GM12878 (cell line): ENCODE results near the gene CFAP57. TPM values are rescaled to one million over a fixed set of nuclear protein-coding genes. Genes with fewer than 3 reads are reported as not detected.

ENCODE experiments used
- ATAC-seq: fragments of 200-7000 bp; cut with Tn5 transposase; 3 replicates; pipeline ENCODE4 v1.9.1; 2020; ENCODE audit warnings: mild to moderate bottlenecking, moderate library complexity
- BruUV-seq: library from RNA; stranded (reverse); fragments of 400-500 nt; replicated peaks from 2 replicates; lab custom pipeline; 2021; lab: Mats Ljungman, UMichigan
- CTCF ChIA-PET: fragments of 300-600 bp; sonication (Branson Sonifier 250); formaldehyde crosslinking; extraction: SDS; loops from one replicate; lab custom pipeline; 2021; ENCODE audit warnings: inconsistent platforms; lab: Yijun Ruan, JAX
- POLR2A ChIA-PET: fragments of 350-600 bp; formaldehyde crosslinking; extraction: SDS; loops from one replicate; lab custom pipeline; 2021; ENCODE audit warnings: inconsistent platforms; lab: Charles Lee
- RAD21 ChIA-PET: fragments of 300-600 bp; sonication (Branson Sonifier 250); formaldehyde crosslinking; loops from one replicate; lab custom pipeline; 2023; ENCODE audit warnings: antibody characterized with exemption; ENCODE audit not compliant: unreplicated experiment; lab: Charles Lee
- SMC1A ChIA-PET: fragments of 300-600 bp; sonication (Branson Sonifier 250); formaldehyde crosslinking; loops from one replicate; lab custom pipeline; 2023; ENCODE audit not compliant: unreplicated experiment, uncharacterized antibody; lab: Charles Lee
- DNase-seq: peaks from one replicate; pipeline ENCODE4 v3.0.0-alpha.2; 2011; ENCODE audit warnings: low read depth, low spot score
- FAIRE-seq: peaks from 3 replicates; lab custom pipeline; 2011; peaks lifted over from hg19 to GRCh38; lab: Jason Lieb, UNC
- H2AFZ ChIP-seq: 2 replicates; pipeline ENCODE4 v1.6.0; 2011; ENCODE audit warnings: low read depth, low read length, control low read depth; ENCODE audit not compliant: control insufficient read depth
- H3K27ac ChIP-seq: 2 replicates; pipeline ENCODE4 v1.5.1; 2011; ENCODE audit warnings: control low read depth; ENCODE audit not compliant: control insufficient read depth, insufficient read depth
- H3K27me3 ChIP-seq, 2 experiments: replicated peaks in 1 of 2; 2 replicates each; pipeline versions ENCODE4 v1.6.0 to v1.6.1; 2011; ENCODE audit warnings: low read length in 1 of 2; ENCODE audit not compliant: control insufficient read depth in 2 of 2, insufficient read depth in 2 of 2
- H3K36me3 ChIP-seq, 2 experiments: 2 replicates each; pipeline ENCODE4 v1.5.1; 2011; ENCODE audit warnings: low read length in 1 of 2; ENCODE audit not compliant: control insufficient read depth in 2 of 2, insufficient read depth in 2 of 2
- H3K4me1 ChIP-seq: 2 replicates; pipeline ENCODE4 v1.6.1; 2011; ENCODE audit warnings: mild to moderate bottlenecking, low read length, moderate library complexity, mixed read lengths; ENCODE audit not compliant: control insufficient read depth, insufficient read depth
- H3K4me2 ChIP-seq: 2 replicates; pipeline ENCODE4 v1.6.0; 2011; ENCODE audit warnings: control low read depth; ENCODE audit not compliant: control insufficient read depth, insufficient read depth
- H3K4me3 ChIP-seq: fragments of 200-600 bp; sonication (generic); 2 replicates; pipeline ENCODE4 v1.5.1; 2016
- H3K79me2 ChIP-seq: 2 replicates; pipeline ENCODE4 v1.6.0; 2011; ENCODE audit warnings: low read length; ENCODE audit not compliant: control insufficient read depth, insufficient read depth
- H3K9ac ChIP-seq: 2 replicates; pipeline ENCODE4 v1.8.0; 2011; ENCODE audit warnings: low read length, control low read depth, mixed read lengths; ENCODE audit not compliant: control insufficient read depth, insufficient read depth
- H3K9me3 ChIP-seq: replicated peaks from 3 replicates; pipeline ENCODE4 v1.5.1; 2011; ENCODE audit warnings: mild to moderate bottlenecking, low read length; ENCODE audit not compliant: control insufficient read depth, insufficient read depth
- H4K20me1 ChIP-seq: 2 replicates; pipeline ENCODE4 v1.6.0; 2011; ENCODE audit not compliant: control insufficient read depth, insufficient read depth
- ATF3 ChIP-seq: IDR thresholded peaks from 2 replicates; pipeline ENCODE4 v1.6.1; 2011; ENCODE audit warnings: low read depth, mild to moderate bottlenecking, low read length, moderate library complexity, borderline replicate concordance; ENCODE audit errors: extremely low read depth
- CBFB ChIP-seq: IDR thresholded peaks from 2 replicates; pipeline ENCODE4 v1.6.1; 2016; ENCODE audit warnings: antibody characterized with exemption, low read depth
- CBX5 ChIP-seq: sonication (generic); IDR thresholded peaks from 2 replicates; pipeline ENCODE4 v1.6.1; 2016; ENCODE audit warnings: low read depth, moderate library complexity, mild to moderate bottlenecking, inconsistent platforms
- EGR1 ChIP-seq, 2 experiments: IDR thresholded peaks; 1 replicate in 1 of 2; 2 replicates in 1 of 2; pipeline ENCODE4 v1.6.1; 2011 to 2012; ENCODE audit warnings: low read depth in 2 of 2, low read length in 2 of 2, borderline replicate concordance in 1 of 2, mild to moderate bottlenecking in 1 of 2, moderate library complexity in 1 of 2
- FOS ChIP-seq: IDR thresholded peaks from 3 replicates; pipeline ENCODE4 v1.6.1; 2011; ENCODE audit warnings: borderline replicate concordance; ENCODE audit not compliant: insufficient read length; ENCODE audit errors: extremely low read depth
- HDAC2 ChIP-seq: fragments of 200-600 bp; sonication (generic); IDR thresholded peaks from 2 replicates; pipeline ENCODE4 v1.6.1; 2017
- IKZF1 ChIP-seq: fragments of 450-650 bp; conservative IDR thresholded peaks from 2 replicates; pipeline ENCODE4 v1.6.1; 2017; ENCODE audit warnings: antibody characterized with exemption, mild to moderate bottlenecking
- JUND ChIP-seq: IDR thresholded peaks from 2 replicates; pipeline ENCODE4 v1.6.1; 2012; ENCODE audit warnings: low read depth, mild to moderate bottlenecking, low read length, improper control_type of control experiment, moderate library complexity
- MYB ChIP-seq: fragments of 150-350 bp; IDR thresholded peaks from 2 replicates; pipeline ENCODE4 v1.6.1; 2014; ENCODE audit warnings: mild to moderate bottlenecking, low read depth, low read length, borderline replicate concordance
- NKRF ChIP-seq: fragments of 450-650 bp; conservative IDR thresholded peaks from 2 replicates; pipeline ENCODE4 v1.6.1; 2017; ENCODE audit warnings: mild to moderate bottlenecking, moderate library complexity
- NR2C2 ChIP-seq: IDR thresholded peaks from 2 replicates; pipeline ENCODE4 v1.6.1; 2011; ENCODE audit warnings: borderline replicate concordance, low read depth; ENCODE audit not compliant: control insufficient read depth, insufficient read length
- RUNX3 ChIP-seq: IDR thresholded peaks from 2 replicates; pipeline ENCODE4 v1.6.1; 2012; ENCODE audit warnings: low read length, inconsistent platforms
- SMAD5 ChIP-seq: IDR thresholded peaks from 2 replicates; pipeline ENCODE4 v1.6.1; 2016; ENCODE audit warnings: antibody characterized with exemption, low read depth
- ZBED1 ChIP-seq: IDR thresholded peaks from 2 replicates; pipeline ENCODE4 v1.6.1; 2016; ENCODE audit warnings: borderline replicate concordance
- ZNF592 ChIP-seq: fragments of 450-650 bp; IDR thresholded peaks from 2 replicates; pipeline ENCODE4 v1.6.1; 2017; ENCODE audit warnings: mild to moderate bottlenecking, moderate library complexity
- ZNF622 ChIP-seq: fragments of 450-650 bp; IDR thresholded peaks from 2 replicates; pipeline ENCODE4 v1.6.1; 2017; ENCODE audit warnings: mild to moderate bottlenecking, inconsistent platforms
- WGBS: methylation state at CpG from one replicate; pipeline ENCODE4 v1.1.6; 2016; ENCODE audit warnings: low lambda C conversion rate; ENCODE audit not compliant: insufficient replicate concordance, insufficient coverage; ENCODE audit errors: missing lambda C conversion rate; 5-methylcytosine and 5-hydroxymethylcytosine counted together
- in situ Hi-C: fragments of 300-500 bp; cut with MboI; formaldehyde crosslinking; loops from 9 replicates; pipeline ENCODE4 v1.14.3; 2018; ENCODE audit warnings: mixed read lengths
- intact Hi-C: fragments of 100-400 bp; cut with micrococcal nuclease; formaldehyde crosslinking; loops from one replicate; pipeline ENCODE4 v1.14.2; 2022; ENCODE audit not compliant: unreplicated experiment
- polyA plus RNA-seq, 11 experiments: library from polyadenylated mRNA; depleted of rRNA in 4 of 11; unstranded in 6 of 11; stranded (reverse) in 5 of 11; fragments of >200 nt; fragmentation: Nextera tagmentation in 4 of 11; fragmentation: Illumina TruSeq in 1 of 11; extraction: Ambion mirVana in 4 of 11; extraction: Trizol in 1 of 11; gene quantifications; 1 replicate in 1 of 11; 2 replicates in 10 of 11; pipeline versions ENCODE4 v1.2.1 to v1.2.3, GENCODE V29; 2011 to 2016; ENCODE audit warnings: inconsistent platforms in 2 of 11, missing spikeins in 2 of 11, low read depth in 1 of 11
- total RNA-seq, 4 experiments: library from RNA; depleted of rRNA in 3 of 4; stranded (reverse); fragments of >200 nt in 3 of 4; fragmentation: Illumina TruSeq in 1 of 4; extraction: Trizol in 1 of 4; gene quantifications; 2 replicates each; pipeline versions ENCODE4 v1.2.1 to v1.2.3, GENCODE V29; 2013 to 2021

Gene CFAP57
- total and polyA plus RNA-seq, 10 of the 15 experiments (the other 5 are each of a cell fraction or from before 2014, with no cell fraction given): 0.45 to 4.8 (median 1.3) TPM

GRCh38 chr1:43266881-43267280 is 94.8 kb downstream of the CFAP57 start (continued):
- no peak for TF ChIP-seq NR2C2
- no peak for TF ChIP-seq ATF3
- no peak for TF ChIP-seq ZBED1

- Histone ChIP-seq H4K20me1 (no peaks in the 10 kb centered on the region), H3K9me3 (no peaks in the 10 kb centered on the region), H3K27me3 (no peaks in the 10 kb centered on the region), H3K36me3 (no peaks in the 10 kb centered on the region), H2AFZ (no peak overlapping the region), H3K4me3 (no peak overlapping the region), H3K4me2 (no peak overlapping the region), H3K9ac (no peak overlapping the region), H3K4me1 (no peaks in the 10 kb centered on the region), H3K79me2 (no peaks in the 10 kb centered on the region), H3K27ac (no peak overlapping the region)
- DNase-seq: no peak
- ATAC-seq: no peak
- in situ Hi-C loops: no loop called here
- ChIA-PET POLR2A (no interaction called here), RAD21 (no interaction called here), CTCF (interaction anchor here (0.6 to 1.1 kb wide), 2 partner anchors 9 to 196 kb away, joined by 3 read pairs; no protein-coding TSS in a partner anchor), SMC1A (no interaction called here)
- intact Hi-C loops: no loop called here
- FAIRE-seq: no peak
- no TSS peak for BruUV-seq
- WGBS: 53% methylated on average over 9 of the region's 9 CpGs
- no peak for TF ChIP-seq HDAC2
- TF ChIP-seq CBX5: no peak
- no peak for TF ChIP-seq ZNF622
- no peak for TF ChIP-seq IKZF1
- no peak for TF ChIP-seq ATF3
- TF ChIP-seq CBFB: no peak
- no peak for TF ChIP-seq EGR1 (IDR thresholded peaks at IDR 0.05; ENCODE audit: borderline replicate concordance in 1 of 2, low read depth in 2 of 2, low read length in 2 of 2)
- TF ChIP-seq JUND: no peak
- TF ChIP-seq RUNX3: no peak
- no peak for TF ChIP-seq FOS
- TF ChIP-seq MYB: no peak
- no peak for TF ChIP-seq SMAD5
- TF ChIP-seq ZNF592: no peak
- TF ChIP-seq NKRF: no peak
Observed at GRCh38 chr1:43267291-43267805, 95.2 kb downstream of the CFAP57 start.
